Adipose tissue (tissue), 3 donors: ENCODE data around the gene SSPN. TPM values are rescaled to one million over a fixed set of nuclear protein-coding genes. Genes with fewer than 3 reads are reported as not detected.

Experiments
- H3K27ac ChIP-seq: one replicate; pipeline ENCODE4 v1.5.1; 2013; ENCODE audit warnings: low read depth, low read length
- WGBS, 3 donors: extraction: QIAGEN DNeasy Blood & Tissue Kit; methylation state at CpG; one replicate each; pipeline ENCODE4 v1.1.7; 2013; 5-methylcytosine and 5-hydroxymethylcytosine counted together
- polyA plus RNA-seq, 3 donors: library from polyadenylated mRNA; stranded (reverse); fragments of 200-250 nt; gene quantifications; one replicate each; pipeline ENCODE4 v1.2.3, GENCODE V29; 2013
- donor health status: healthy with polysubstance abuse.
- donor health status: Bipolar disorder and iron deficiency.
- donor health status: healthy.

Gene SSPN, protein sequence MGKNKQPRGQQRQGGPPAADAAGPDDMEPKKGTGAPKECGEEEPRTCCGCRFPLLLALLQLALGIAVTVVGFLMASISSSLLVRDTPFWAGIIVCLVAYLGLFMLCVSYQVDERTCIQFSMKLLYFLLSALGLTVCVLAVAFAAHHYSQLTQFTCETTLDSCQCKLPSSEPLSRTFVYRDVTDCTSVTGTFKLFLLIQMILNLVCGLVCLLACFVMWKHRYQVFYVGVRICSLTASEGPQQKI
- 10 to 100 TPM in 1 of 3 donors, 1 to 10 TPM in 2; 1.8 to 13.6 (median 7.3) TPM for polyA plus RNA-seq

DNA sequence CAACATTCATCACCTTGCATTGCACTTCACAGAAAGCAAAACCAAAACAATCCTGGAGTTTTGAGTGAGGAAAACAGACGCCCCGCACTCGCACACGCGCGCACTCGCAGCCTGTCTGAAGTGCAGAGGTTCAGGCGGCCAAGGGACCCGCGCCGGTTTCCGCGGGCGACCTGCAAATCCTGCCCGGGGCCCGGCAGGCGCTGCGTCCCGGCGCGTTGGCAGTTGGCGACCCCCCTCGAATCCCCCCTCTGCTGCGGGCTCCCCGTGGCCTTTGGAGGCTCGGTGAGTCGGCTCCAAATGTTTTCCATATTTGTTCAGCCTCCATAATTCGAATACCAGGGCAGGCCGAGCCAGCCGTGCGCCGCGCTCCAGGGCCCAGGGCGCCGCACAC is at the start of gene SSPN:
SSPN (plus strand) TSS at position 324 of the 391 bp plus-strand sequence. CDS start 100 bp downstream, outside the sequence.
- WGBS, 3 donors, result 1% methylated on average over 35 of the region's 35 CpGs
- no peak within 1 kb of the TSS for H3K27ac ChIP-seq

DNA sequence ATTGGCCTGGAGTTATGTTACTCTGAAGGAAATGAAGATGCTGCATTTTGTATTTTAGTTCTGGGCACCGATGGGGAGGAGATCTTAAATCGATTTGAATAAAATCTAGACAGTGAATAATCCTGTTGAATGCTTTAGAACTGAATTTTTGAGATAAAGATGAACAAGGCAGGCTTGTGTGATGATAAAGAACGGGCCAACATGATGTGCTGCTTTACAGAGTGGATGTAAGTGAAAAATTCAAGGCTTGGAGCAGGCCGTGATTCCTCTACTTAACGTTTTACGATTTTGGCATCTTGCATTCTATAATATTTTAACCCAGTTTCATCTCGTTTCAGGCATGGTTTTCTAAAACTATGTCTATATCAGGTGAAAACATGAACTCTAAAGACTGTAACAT is 47.1 kb upstream of the SSPN start:
- no peak overlapping the region for H3K27ac ChIP-seq
- 77 to 83% (median 80%) methylated on average over 7 of the region's 7 CpGs for WGBS, 3 donors

DNA sequence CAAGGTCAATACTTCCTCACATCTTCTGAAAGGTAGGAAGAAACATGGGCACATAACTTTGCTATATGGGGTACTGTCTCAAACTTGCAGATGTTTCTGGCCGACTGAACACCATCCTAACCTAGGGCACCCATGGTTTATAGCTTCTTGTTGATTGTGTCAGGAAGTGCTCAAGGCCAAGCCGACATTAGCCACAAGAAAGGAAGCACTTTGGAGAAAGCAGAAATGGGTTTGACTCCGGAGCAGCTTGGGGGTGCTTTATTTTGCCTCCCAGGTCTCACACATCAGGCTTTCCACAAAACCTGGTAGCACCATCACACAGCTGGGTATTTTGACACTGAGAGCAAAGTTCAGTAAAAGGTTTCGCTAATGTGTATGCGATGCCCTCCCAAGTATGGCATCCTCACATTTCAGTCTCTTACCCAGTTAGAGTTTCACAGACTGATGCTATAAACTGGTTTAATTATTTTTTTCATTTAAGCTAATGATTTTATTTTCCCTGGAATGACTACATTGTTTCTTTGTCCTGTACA is 45.3 kb upstream of the SSPN start:
- WGBS, 3 donors, result 53 to 57% (median 56%) methylated on average over 5 of the region's 5 CpGs
- H3K27ac ChIP-seq, result no peak overlapping the region

DNA sequence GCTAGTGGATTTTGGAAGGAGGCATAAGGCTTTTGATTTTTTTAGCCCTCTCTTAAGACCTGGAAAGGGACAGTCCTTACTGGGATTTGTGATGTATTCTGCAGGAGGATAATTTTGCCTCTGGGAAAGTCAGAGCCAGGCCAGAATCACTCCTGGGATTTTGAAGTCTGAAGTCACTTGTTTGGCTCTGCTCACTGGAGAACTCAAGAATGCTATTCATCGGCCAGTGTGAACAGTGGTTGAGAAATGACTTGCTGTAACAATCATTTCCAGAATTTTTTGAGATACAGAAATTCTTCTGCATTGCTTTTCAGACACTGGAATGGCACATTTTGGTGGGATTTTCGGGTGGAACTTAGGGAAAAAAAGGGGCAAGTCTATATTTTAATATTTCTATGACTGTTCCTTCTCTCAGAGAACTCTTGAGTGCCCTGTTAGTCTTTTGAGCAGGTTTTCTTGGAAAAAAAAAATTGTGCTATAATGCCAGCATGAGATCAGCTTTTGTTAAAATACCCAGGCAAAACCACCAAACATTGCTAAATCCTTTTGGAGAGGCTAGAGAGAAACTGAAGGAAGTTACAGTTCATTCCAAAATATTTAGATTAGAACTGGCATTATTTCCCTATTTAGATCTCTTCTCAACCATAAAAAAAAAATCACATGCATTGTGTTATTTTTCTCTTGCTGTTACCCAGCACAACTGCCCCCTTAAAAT is 44.5 kb upstream of the SSPN start:
- H3K27ac ChIP-seq, result no peak overlapping the region
- WGBS, 3 donors, result 29 to 56% (median 40%) methylated on average over 2 of the region's 2 CpGs

DNA sequence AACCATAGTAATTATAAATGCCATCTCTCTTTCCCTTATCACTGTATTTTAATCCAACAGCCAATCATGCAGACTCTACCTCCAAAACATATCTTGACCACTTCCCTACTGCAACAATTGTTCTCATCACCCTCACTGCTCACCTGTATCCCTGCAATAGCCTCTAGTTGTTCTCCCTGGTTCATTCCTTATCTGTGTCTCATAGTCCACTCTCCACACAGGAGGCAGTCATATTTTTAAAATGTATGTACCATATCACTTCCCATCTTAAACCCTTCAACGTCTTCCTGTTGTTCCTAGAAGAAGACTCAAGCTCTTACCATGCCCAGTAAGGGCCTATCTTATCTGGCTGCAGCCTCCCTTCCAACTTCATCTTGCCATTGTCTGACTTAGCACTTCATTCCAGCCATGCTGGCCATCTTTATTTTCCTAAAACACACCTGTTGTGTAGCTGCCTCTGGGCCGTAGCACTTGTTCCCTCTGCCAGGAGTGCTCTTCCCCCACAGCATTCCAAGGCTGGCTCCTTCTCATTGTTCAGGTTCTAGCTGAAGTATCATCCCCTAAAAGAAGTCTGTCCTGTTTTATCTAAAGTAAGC is 42.8 kb upstream of the SSPN start:
- no peak overlapping the region for H3K27ac ChIP-seq
- 71 to 80% (median 80%) methylated on average over 2 of the region's 2 CpGs for WGBS, 3 donors

DNA sequence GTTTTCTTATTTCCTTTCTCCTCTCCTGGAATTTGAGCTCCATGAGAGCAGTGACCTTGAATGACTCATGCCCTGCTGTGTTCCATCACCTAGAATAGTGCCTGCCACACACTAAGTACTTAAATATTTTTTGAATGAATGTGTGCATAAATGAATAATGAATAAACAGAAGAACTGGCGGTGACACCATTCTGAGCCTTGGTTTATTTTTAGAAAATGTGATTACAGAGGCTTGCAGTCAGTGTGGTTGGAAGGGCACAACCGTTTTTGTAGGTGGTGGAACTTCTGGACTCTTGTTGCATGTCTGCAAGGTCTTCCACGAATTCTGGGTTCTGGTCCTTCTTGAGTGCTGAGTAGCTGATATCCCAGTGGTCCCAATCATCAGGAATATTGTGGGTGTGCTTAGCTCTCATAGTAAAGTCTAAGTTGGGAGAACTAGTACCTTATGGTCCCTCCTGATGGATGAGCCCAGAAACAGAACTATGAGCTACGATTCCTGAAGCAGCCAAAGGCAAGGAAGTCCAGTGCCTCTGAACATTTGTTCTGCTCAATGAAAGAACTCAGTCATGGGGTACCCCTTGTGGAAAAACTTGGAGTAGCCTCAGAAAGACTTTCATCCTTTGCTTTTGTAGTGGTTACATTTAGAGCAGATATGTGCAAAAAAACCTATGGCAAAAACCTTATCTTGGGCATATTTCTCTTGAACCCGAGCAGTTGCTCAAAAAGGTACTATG is 41.8 kb upstream of the SSPN start:
- H3K27ac ChIP-seq, result no peak overlapping the region
- 33 to 75% (median 70%) methylated on average over 5 of the region's 5 CpGs for WGBS, 3 donors

DNA sequence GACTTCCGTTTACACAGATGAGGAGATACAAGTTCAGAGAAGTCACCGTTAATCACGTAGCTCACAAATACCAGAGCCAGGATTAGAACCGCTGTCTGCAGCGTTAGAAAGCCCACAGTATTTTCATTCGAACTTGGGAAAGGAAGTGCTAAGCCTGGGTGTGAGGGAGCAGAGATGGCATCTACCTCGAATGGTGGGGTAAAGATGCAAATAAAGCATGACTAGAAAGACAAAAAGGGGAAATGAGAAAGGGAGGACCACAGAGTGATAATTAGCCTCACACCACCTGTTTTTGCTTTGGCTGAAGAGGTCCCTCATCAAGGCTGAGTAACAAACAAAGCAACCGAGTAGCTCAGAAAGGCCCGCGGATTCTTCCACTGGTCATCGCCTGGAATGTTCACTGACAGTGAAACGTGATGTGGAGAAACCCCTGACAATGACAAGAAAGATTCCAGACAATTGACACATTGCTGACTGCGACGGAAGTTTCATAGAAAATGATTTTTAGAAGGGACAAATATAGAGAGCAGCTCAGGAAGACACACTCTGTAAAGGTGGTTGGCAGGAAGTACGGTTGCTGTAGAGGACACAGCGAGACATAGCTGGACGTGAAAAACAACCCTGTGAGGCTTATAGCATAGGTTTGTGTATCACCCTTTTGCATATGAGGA is 39.0 kb upstream of the SSPN start:
- H3K27ac ChIP-seq, result no peak overlapping the region
- WGBS, 3 donors, result 70 to 81% (median 75%) methylated on average over 17 of the region's 17 CpGs

DNA sequence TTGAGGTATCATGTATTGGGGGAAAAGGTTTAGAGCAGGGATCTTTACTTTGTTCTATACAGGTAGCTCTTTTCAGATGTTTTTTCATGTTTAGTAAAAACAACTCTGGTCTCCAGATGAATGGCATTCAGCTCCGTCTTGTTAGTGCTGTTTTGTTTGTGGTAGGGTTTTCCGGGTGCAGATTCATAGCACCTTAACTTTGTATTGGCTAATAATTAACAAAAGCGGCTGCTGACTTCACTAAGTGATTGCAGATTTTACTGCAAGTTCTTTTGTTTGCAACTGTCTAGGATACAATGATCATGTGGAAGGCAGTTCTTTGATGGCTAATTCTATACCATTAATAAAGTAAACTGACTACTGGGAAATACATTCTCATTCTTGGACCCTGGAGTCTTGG is 38.4 kb upstream of the SSPN start:
- no peak overlapping the region for H3K27ac ChIP-seq
- WGBS, 3 donors, result 18 to 61% (median 60%) methylated on average over 3 of the region's 3 CpGs

DNA sequence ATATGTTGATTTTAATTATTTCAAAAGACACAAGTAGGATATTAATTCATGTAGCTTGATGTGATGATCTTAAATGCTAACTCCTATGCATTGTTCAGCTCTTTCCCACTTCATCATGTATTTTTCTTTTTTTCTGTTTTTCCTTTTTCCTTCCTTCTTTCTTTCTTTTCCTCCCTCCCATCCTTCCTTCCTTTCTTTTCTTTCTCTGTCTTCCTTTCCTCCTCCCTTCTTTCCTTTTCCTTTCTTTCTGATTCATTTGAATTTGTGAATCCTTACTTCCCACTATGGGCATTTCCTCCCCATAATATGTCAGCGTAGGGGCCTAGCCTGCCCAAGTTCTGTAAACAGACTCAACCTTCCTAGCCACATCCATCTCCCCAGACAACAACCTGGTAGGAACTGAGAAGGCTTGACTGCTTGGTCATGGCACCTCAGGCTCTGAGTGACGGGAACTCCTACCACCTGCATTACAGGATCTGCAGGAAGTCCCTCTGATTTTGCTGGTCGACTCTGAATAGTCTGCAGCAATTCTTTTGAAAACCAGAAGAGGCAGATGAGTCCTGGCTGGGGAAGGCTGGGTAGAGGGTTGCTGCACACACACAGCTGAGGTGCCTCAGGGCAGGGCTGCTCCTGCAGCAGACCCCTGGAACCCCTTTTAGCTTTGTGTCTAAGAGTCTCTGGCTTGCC is 37.2 kb upstream of the SSPN start:
- H3K27ac ChIP-seq, result no peak overlapping the region
- 66 to 73% (median 68%) methylated on average over 3 of the region's 3 CpGs for WGBS, 3 donors

DNA sequence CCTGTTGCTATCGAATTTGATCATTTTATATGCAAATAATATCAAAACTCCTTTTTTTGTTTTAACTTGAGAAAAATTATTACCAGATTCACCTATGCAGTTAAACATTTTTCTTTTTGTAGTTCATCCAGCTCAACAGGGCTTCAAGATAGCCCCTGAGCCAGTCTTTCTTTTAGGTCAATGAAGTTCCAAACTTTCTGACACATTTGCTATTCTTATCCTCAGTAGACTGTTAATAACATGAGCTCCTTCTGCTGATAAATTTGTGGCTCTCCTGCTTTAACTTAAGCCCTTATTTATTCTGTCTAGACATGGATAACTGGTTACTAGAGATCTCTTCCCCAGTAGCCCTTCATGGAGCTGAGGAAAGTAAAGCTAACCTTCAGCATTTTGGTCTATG is 33.2 kb upstream of the SSPN start:
- no peak overlapping the region for H3K27ac ChIP-seq
- 79 to 88% (median 81%) methylated on average over 1 of the region's 1 CpG for WGBS, 3 donors

DNA sequence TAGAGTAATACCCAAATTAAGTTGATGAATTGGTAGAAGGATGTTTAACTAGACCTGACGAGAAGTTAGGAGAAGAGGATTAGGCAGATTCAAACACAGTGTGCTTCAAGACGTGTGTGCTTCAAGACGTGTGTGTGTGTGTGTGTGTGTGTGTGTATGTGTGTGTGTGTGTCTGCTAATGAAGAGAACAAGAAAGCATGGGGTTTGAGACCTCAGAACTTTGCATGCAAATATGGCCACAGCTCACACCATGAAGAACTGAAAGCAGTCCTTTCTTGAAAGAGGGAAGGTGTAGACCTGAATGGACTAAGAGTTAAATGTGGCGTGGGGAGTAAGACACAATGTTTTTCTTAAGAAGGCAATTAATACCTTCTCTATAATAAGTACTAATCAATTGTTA is 32.5 kb upstream of the SSPN start:
- 78 to 85% (median 82%) methylated on average over 4 of the region's 4 CpGs for WGBS, 3 donors
- no peak overlapping the region for H3K27ac ChIP-seq

DNA sequence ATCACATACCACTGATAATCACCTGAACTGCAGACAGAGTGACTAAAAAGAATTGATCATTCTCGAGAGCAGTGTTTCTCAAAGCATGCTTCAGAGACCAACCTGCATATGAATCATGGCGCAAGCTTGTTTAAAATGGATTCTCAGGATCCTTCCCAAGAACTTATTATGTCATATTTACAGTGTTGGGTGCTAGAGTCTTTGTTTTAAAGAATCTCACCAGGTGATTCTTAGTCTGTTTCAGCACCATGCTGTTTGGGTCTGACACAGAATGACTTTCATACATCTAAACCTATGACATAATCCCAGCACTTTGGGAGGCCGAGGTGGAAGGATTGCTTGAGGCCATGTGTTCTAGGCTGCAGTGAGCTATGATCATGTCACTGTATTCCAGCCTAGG is 31.3 kb upstream of the SSPN start:
- H3K27ac ChIP-seq, result no peak overlapping the region
- WGBS, 3 donors, result 49 to 74% (median 56%) methylated on average over 3 of the region's 3 CpGs

DNA sequence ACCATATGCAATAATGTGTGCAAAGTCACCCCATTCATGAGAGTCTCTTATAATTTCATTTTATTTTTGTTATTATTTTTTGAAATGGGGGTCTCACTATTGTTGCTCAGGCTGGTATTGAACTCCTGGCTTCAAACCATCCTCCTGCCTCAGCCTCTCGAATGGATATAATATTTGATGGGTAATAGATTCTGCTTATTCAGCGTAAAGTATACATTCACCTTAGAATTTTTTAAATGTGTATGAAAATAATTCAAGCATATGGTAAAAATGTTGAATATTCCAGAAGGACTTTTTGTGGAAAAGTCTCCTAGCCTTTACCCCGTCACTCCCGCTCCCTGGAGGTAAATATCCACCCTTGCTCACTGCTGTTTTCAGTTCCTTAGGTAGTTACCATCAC is 23.4 kb upstream of the SSPN start:
- no peak overlapping the region for H3K27ac ChIP-seq
- 91 to 96% (median 92%) methylated on average over 4 of the region's 4 CpGs for WGBS, 3 donors

DNA sequence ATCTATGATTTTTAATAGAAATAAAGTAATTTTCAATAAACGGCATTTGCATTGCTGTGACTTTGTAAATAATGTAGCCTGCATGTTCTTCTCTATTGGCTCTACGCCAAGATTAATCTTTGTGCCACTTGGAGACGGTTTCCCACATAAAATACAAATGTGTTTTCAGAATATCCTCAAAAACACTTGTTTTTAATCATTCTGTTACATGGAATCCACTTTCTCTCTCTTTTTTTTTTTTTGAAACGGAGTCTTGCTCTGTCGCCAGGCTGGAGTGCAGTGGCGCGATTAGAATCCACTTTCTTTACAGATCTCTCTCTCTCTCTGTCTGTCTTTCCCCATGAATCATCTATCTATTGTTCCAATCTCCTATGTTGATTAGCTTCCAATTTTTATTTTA is 22.8 kb upstream of the SSPN start:
- 84 to 87% (median 87%) methylated on average over 7 of the region's 7 CpGs for WGBS, 3 donors
- no peak overlapping the region for H3K27ac ChIP-seq

DNA sequence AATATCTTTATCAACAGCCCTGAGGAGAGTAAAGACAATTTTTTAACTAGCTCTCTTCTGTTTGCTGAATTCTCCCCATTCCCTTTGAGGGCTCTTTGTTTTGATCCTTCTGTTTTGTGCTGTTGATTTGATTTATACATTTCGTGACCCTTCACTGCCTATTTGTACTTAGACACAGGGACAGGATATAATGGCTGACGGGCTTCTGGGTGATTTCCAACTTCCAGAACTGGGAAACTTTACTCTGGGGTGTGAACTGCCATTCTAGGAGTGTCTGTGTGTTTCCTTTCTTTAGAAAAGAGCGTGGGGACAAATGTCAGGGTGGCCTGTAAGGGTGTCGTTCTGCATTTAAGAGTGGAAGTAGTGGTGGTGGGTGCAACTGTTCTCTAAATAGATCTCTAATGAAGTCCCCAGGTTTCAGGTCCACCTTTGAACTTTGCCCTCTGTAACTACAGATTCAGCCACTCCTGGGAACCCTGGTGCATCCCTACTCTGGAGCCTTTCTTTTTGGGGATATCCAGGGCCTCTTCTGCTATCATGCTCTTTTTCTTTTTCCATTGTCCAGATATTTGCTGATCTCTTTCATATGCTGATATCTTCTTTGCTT is 22.3 kb upstream of the SSPN start:
- 65 to 86% (median 76%) methylated on average over 4 of the region's 4 CpGs for WGBS, 3 donors
- no peak overlapping the region for H3K27ac ChIP-seq

DNA sequence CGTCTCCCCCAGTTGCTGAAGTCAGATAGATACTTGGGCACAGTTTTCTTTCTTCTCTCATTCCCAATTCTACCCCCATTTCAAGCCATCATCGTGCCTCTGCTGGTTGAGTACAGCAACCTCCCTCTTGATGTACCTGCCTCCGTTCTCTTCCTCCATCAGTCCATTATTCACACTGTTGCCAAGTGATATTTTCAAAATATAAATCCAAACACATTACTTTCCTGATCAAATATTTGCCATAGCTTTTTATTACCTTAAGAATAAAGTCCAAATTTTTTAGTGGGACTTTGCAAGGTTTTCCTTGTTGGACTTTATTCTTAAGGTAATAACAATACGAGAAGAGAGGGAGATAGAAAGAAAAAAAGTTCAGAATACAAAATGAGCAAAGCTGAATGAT is 18.6 kb upstream of the SSPN start:
- 81 to 85% (median 83%) methylated on average over 4 of the region's 4 CpGs for WGBS, 3 donors
- H3K27ac ChIP-seq, result no peak overlapping the region

DNA sequence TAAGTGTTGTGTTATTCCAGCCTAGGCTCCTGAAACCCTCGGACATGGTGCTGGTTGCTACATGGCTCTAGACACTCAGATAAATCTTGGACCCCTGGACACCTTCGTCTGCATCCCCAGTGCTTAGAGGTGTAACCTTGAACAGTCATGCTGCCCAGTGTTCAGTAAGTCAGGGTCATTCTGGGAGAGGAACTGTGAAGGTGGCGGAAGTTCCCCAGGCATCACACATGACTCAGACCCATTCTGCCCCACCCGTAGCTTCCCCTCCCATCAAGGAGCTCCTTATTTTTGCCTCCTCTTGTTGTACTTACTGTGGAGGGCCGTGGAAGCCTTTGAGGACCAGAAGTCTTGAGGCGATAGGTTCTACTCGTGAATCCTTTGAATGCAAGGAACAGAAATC is 18.1 kb upstream of the SSPN start:
- no peak overlapping the region for H3K27ac ChIP-seq
- WGBS, 3 donors, result 75 to 78% (median 75%) methylated on average over 7 of the region's 7 CpGs
